GM21360 (cell line): Measurements from ENCODE around the gene LRRN4CL.
A peak's percentile ranks its signal among the peaks of the same experiment; 100 is the strongest.
"Not testable (repeated sequence)": the region's sequence is repeated elsewhere in the genome, so short reads cannot be mapped to it uniquely, and the experiment has no call there.

Experiments used
- ATAC-seq: cut with Tn5 transposase; IDR thresholded peaks from one replicate; pipeline ENCODE4 v1.9.1; 2021; ENCODE audit warnings: mild to moderate bottlenecking, moderate library complexity; ENCODE audit not compliant: unreplicated experiment

The LRRN4CL gene

GRCh38 chr11:62677156-62677555 lies 12.2 kb downstream of the LRRN4CL start:
- no peak for ATAC-seq

- no peak for ATAC-seq
These were observed 12.6 kb downstream of the LRRN4CL start for GRCh38 chr11:62676698-62677097.

GRCh38 chr11:62675415-62675814 lies 13.9 kb downstream of the LRRN4CL start:
- not testable (repeated sequence) for ATAC-seq

- ATAC-seq = no peak
These were observed 16.2 kb downstream of the LRRN4CL start for GRCh38 chr11:62673196-62673525.

- ATAC-seq = peak; percentile 52
These were observed 17.5 kb downstream of the LRRN4CL start, which contains the start of the genes LBHD1 and UQCC3 for GRCh38 chr11:62671608-62672389. TSS of gene LBHD1 (minus strand) at chr11:62672267. CDS start at chr11:62670031, 2,236 bp downstream. TSS of gene UQCC3 (plus strand) at chr11:62671673. CDS start at chr11:62671746, 73 bp downstream.

- no peak for ATAC-seq
These were observed 18.1 kb downstream of the LRRN4CL start for GRCh38 chr11:62671236-62671607.

GRCh38 chr11:62669420-62670161 lies 19.7 kb downstream of the LRRN4CL start:
- no peak for ATAC-seq

- ATAC-seq = no peak
These were observed 21.9 kb downstream of the LRRN4CL start for GRCh38 chr11:62667460-62667859.

- no peak for ATAC-seq
These were observed 22.9 kb downstream of the LRRN4CL start for GRCh38 chr11:62666259-62666926.

GRCh38 chr11:62665599-62666258 lies 23.6 kb downstream of the LRRN4CL start:
- peak; percentile 13 for ATAC-seq

GRCh38 chr11:62665075-62665598 lies 24.2 kb downstream of the LRRN4CL start, which contains the start of the genes C11orf98 and CSKMT:
TSS of gene C11orf98 (minus strand) at chr11:62665210. CDS start at chr11:62665169, 41 bp downstream.
TSS of gene CSKMT (plus strand) at chr11:62665312. CDS start at chr11:62665880, 568 bp downstream.
- ATAC-seq = peak; percentile 72

- peak; percentile 17 for ATAC-seq
These were observed 24.8 kb downstream of the LRRN4CL start for GRCh38 chr11:62664405-62665074.

- no peak for ATAC-seq
These were observed 32.4 kb downstream of the LRRN4CL start for GRCh38 chr11:62656796-62657429.

- ATAC-seq = no peak
These were observed 35.0 kb downstream of the LRRN4CL start for GRCh38 chr11:62654297-62654696.

GRCh38 chr11:62652161-62653006 lies 36.9 kb downstream of the LRRN4CL start:
- ATAC-seq = no peak

- not testable (repeated sequence) for ATAC-seq
These were observed 39.0 kb downstream of the LRRN4CL start for GRCh38 chr11:62650283-62650682.

- no peak for ATAC-seq
These were observed 39.8 kb downstream of the LRRN4CL start for GRCh38 chr11:62649486-62649885.

- ATAC-seq = no peak
These were observed 40.4 kb downstream of the LRRN4CL start for GRCh38 chr11:62648967-62649364.
